SK-N-MC (cell line): Measurements from ENCODE around the gene VAT1L.

ENCODE experiments used
- DNase-seq: peaks from one replicate; pipeline ENCODE4 v3.0.0-alpha.2; 2011; ENCODE audit warnings: low read depth, low spot score
- H3K27ac ChIP-seq: fragments of 200-600 bp; sonication (generic); 2 replicates; pipeline ENCODE4 v1.5.1; 2016; ENCODE audit warnings: mixed run types
- H3K36me3 ChIP-seq: fragments of 200-600 bp; sonication (generic); 2 replicates; pipeline ENCODE4 v1.6.1; 2017; ENCODE audit warnings: antibody characterized with exemption, low read length, mixed read lengths; ENCODE audit not compliant: insufficient read depth
- H3K4me3 ChIP-seq: fragments of 200-600 bp; sonication (generic); 2 replicates; pipeline ENCODE4 v1.5.1; 2016
- H3K9ac ChIP-seq: fragments of 200-600 bp; sonication (generic); 2 replicates; pipeline ENCODE4 v1.8.0; 2017; ENCODE audit warnings: mixed run types, mixed read lengths; ENCODE audit not compliant: insufficient read length
- H3K9me3 ChIP-seq: fragments of 200-600 bp; sonication (generic); 2 replicates; pipeline ENCODE4 v1.6.1; 2017; ENCODE audit warnings: low read depth, mild to moderate bottlenecking, antibody characterized with exemption, low read length, moderate library complexity, mixed read lengths
- EZH2 ChIP-seq: fragments of 200-600 bp; sonication (generic); IDR thresholded peaks from one replicate; pipeline ENCODE4 v1.6.1; 2017; ENCODE audit warnings: antibody characterized with exemption
- FOXP2 ChIP-seq: optimal IDR thresholded peaks from 2 replicates; pipeline ENCODE3; 2011; ENCODE audit warnings: mild to moderate bottlenecking, moderate library complexity; ENCODE audit not compliant: insufficient read depth; ENCODE audit errors: extremely low read length, control extremely low read depth
- POLR2AphosphoS5 ChIP-seq: IDR thresholded peaks from 2 replicates; pipeline ENCODE4 v1.6.1; 2012; ENCODE audit warnings: mild to moderate bottlenecking, low read depth, low read length, borderline replicate concordance

VAT1L gene

GRCh38 chr16:77758508-77758907 is 29.9 kb upstream of the VAT1L start:
- H3K4me3 ChIP-seq, result no peak overlapping the region
- no peak for DNase-seq
- no peaks in the 10 kb centered on the region for H3K36me3 ChIP-seq
- no peak overlapping the region for H3K27ac ChIP-seq
- no peaks in the 10 kb centered on the region for H3K9me3 ChIP-seq
- no peak overlapping the region for H3K9ac ChIP-seq
- TF ChIP-seq FOXP2, result no peak
- TF ChIP-seq POLR2AphosphoS5, result no peak
- TF ChIP-seq EZH2, result no peak

- H3K27ac ChIP-seq, result no peak overlapping the region
- H3K9me3 ChIP-seq, result no peaks in the 10 kb centered on the region
- no peak overlapping the region for H3K4me3 ChIP-seq
- H3K9ac ChIP-seq, result no peak overlapping the region
- DNase-seq, result no peak
- H3K36me3 ChIP-seq, result no peaks in the 10 kb centered on the region
- no peak for TF ChIP-seq EZH2
- TF ChIP-seq POLR2AphosphoS5, result no peak
- no peak for TF ChIP-seq FOXP2
Observed at GRCh38 chr16:77759201-77759600, 29.2 kb upstream of the VAT1L start.

DNA sequence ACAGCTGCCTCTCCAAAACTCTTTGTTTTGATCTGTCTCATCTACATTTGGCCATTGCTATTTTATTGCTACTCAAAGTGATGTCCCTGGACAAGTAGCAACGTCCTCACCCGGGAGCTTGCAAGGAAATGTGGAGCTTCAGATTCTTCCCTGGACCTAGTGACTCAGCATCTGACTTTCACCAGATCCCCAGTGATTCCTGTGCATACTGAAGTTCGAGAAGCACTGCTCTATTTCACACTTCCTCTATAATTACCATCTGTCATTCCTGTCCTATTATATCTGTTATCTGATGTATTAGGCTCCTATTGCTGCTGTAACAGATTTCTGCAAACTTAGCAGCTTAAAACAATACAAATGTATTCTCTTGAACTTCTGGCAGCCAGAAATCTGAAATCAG is 28.5 kb upstream of the VAT1L start:
- Histone ChIP-seq H3K4me3 (no peak overlapping the region), H3K9ac (no peak overlapping the region), H3K36me3 (no peaks in the 10 kb centered on the region), H3K27ac (no peak overlapping the region), H3K9me3 (no peaks in the 10 kb centered on the region)
- no peak for DNase-seq
- no peak for TF ChIP-seq EZH2
- TF ChIP-seq FOXP2, result no peak
- no peak for TF ChIP-seq POLR2AphosphoS5

GRCh38 chr16:77760800-77761199 is 27.6 kb upstream of the VAT1L start:
- H3K4me3 ChIP-seq, result no peak overlapping the region
- no peak overlapping the region for H3K9ac ChIP-seq
- no peak for DNase-seq
- no peaks in the 10 kb centered on the region for H3K9me3 ChIP-seq
- H3K36me3 ChIP-seq, result no peaks in the 10 kb centered on the region
- TF ChIP-seq EZH2, result no peak
- TF ChIP-seq POLR2AphosphoS5, result no peak
- no peak for TF ChIP-seq FOXP2
- H3K27ac ChIP-seq, result no peak overlapping the region

- Histone ChIP-seq H3K4me3 (no peak overlapping the region), H3K36me3 (no peaks in the 10 kb centered on the region), H3K27ac (no peak overlapping the region), H3K9me3 (no peaks in the 10 kb centered on the region), H3K9ac (no peak overlapping the region)
- TF ChIP-seq POLR2AphosphoS5 (no peak), EZH2 (no peak), FOXP2 (no peak)
- DNase-seq, result no peak
Observed at GRCh38 chr16:77761204-77761603, 27.2 kb upstream of the VAT1L start.

- Histone ChIP-seq H3K9ac (no peak overlapping the region), H3K9me3 (no peaks in the 10 kb centered on the region), H3K36me3 (no peaks in the 10 kb centered on the region), H3K27ac (no peak overlapping the region), H3K4me3 (no peak overlapping the region)
- TF ChIP-seq FOXP2 (no peak), POLR2AphosphoS5 (no peak), EZH2 (no peak)
- no peak for DNase-seq
Observed at GRCh38 chr16:77762262-77762661, 26.1 kb upstream of the VAT1L start.

DNA sequence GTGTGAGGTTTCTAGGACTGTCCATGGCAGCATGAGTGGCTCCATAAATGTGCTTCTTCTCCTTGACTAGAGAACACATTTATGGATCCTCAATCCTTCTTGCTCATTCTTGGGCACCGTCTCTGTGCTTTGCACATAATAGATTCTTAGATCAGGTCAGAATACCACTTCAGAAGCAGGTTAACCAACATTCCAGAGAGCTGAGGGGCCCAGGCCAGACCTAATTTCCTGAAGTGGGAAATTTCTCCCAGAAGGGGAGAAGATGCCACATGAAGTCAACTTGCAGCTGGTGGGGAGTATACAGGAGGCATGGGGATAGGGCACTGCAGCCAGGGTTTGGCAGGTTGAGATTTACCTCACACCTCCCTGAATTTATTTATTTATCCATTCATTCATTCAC is 24.4 kb upstream of the VAT1L start:
- TF ChIP-seq EZH2, result no peak
- no peak for TF ChIP-seq POLR2AphosphoS5
- no peak for TF ChIP-seq FOXP2
- no peaks in the 10 kb centered on the region for H3K9me3 ChIP-seq
- DNase-seq, result no peak
- H3K9ac ChIP-seq, result no peak overlapping the region
- H3K4me3 ChIP-seq, result no peak overlapping the region
- H3K27ac ChIP-seq, result no peak overlapping the region
- no peaks in the 10 kb centered on the region for H3K36me3 ChIP-seq

DNA sequence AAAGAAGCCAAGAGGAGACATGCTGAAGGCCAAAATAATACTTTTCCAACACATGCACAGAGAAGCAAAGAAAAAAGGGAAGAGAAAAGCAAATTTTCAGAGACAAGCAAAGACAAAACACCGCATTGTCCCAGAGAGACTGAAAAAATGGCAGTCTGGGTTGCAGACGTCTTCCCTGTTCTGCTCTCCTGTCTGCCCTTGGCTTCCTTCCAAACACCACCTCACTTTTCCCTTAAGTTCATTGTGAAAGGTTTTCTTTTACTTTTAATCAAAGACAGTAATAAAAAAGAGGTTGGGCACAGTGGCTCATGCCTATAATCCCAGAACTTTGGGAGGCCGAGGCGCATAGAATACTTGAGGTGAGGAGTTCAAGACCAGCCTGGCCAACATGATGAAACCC is 21.2 kb upstream of the VAT1L start:
- H3K36me3 ChIP-seq, result no peaks in the 10 kb centered on the region
- no peak for DNase-seq
- H3K27ac ChIP-seq, result no peak overlapping the region
- H3K4me3 ChIP-seq, result no peak overlapping the region
- TF ChIP-seq POLR2AphosphoS5 (no peak), FOXP2 (no peak), EZH2 (no peak)
- no peak overlapping the region for H3K9ac ChIP-seq
- no peaks in the 10 kb centered on the region for H3K9me3 ChIP-seq

GRCh38 chr16:77767826-77768225 is 20.5 kb upstream of the VAT1L start:
- H3K9me3 ChIP-seq, result no peaks in the 10 kb centered on the region
- no peak overlapping the region for H3K4me3 ChIP-seq
- no peak overlapping the region for H3K9ac ChIP-seq
- TF ChIP-seq FOXP2 (no peak), POLR2AphosphoS5 (no peak), EZH2 (no peak)
- no peak for DNase-seq
- no peaks in the 10 kb centered on the region for H3K36me3 ChIP-seq
- no peak overlapping the region for H3K27ac ChIP-seq
